GM21390 (cell line): ENCODE results near the gene PADI2.
"Not testable (repeated sequence)": the region's sequence is repeated elsewhere in the genome, so short reads cannot be mapped to it uniquely, and the experiment has no call there.

ENCODE experiments used
- ATAC-seq: cut with Tn5 transposase; IDR thresholded peaks from one replicate; pipeline ENCODE4 v1.9.1; 2021; ENCODE audit not compliant: unreplicated experiment

The PADI2 gene

DNA sequence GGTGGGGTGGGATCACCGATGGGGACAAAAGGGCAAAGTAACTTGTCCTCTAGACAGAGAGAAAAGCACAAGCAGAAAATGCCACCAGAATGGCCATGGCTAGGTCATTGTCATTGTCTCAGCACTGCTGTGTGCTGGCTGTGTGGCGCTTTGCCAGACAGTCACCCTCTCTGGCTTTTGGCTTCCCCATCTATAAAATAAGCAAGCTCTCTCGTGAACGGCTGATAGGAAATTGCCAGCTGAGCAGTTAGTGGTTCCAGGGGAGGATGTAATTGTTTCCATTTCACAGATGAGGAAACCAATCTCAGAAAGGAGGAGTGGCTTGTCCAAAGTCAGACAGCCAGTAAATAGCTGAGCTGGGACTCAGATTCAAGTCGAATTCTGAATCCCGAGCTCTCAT, 32.5 kb downstream of the PADI2 start:
- no peak for ATAC-seq

DNA sequence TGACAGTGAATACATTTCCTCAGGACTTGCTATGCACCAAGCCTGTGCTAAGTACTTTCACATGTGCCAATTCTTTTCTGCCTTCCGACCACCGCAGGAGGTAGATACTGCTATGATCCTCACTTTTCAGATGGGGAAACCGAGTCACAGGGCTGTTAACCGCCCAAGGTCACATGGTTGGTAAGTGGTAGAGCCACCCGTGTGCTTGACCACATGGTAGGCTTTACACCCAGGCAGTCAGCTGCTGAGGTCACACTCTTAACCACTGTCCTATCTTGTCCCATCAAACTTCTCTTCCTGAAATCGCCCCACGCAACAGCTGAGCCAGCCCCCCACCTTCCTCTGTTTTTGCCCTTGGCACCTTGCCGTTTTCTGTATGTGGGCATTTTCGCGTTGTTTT, 34.5 kb downstream of the PADI2 start:
- ATAC-seq, result no peak

- no peak for ATAC-seq
Observed at GRCh38 chr1:17082761-17083160, 36.5 kb downstream of the PADI2 start.

DNA sequence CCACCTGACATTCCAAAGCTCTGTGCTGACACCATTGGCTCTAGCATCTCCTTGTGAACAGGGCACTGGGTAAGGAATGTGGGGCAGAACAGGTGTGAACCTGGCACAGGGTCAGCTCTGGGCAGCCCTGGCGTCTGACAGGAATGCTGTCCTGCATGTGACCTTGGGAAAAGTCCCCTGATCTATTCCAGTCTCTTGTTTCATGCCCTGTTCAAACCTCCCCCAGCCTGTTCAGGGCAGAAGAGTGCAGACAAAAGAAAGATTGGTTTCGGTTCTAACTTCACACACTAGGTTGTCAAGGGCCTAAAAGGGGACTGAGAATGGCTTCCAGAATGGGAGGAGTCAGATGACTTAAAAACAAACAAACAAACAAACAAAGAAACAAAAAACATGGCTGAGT, 37.8 kb downstream of the PADI2 start:
- no peak for ATAC-seq

DNA sequence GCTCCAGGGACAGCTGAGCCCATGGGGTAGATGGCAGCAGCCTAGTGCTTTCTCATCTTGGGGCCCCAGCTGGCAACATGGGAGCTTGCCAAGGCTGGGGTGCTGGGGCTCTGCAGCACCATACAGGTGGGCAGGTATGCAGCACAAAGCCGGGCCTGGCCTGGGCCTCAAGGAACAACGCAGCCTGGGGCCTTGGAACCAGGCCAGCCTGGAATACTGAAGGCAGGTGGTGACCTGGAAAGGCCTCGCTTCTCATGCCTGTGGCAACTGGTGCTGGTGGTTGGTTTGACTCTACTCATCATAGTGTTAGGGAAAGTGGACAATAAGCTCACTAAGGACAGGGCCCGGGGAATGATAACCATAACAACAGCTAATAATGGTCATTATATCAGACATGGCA, 38.4 kb downstream of the PADI2 start:
- ATAC-seq, result no peak

- ATAC-seq, result no peak
Observed at GRCh38 chr1:17080085-17080759, 39.0 kb downstream of the PADI2 start.

GRCh38 chr1:17078991-17079868, 40.0 kb downstream of the PADI2 start:
- ATAC-seq, result no peak

DNA sequence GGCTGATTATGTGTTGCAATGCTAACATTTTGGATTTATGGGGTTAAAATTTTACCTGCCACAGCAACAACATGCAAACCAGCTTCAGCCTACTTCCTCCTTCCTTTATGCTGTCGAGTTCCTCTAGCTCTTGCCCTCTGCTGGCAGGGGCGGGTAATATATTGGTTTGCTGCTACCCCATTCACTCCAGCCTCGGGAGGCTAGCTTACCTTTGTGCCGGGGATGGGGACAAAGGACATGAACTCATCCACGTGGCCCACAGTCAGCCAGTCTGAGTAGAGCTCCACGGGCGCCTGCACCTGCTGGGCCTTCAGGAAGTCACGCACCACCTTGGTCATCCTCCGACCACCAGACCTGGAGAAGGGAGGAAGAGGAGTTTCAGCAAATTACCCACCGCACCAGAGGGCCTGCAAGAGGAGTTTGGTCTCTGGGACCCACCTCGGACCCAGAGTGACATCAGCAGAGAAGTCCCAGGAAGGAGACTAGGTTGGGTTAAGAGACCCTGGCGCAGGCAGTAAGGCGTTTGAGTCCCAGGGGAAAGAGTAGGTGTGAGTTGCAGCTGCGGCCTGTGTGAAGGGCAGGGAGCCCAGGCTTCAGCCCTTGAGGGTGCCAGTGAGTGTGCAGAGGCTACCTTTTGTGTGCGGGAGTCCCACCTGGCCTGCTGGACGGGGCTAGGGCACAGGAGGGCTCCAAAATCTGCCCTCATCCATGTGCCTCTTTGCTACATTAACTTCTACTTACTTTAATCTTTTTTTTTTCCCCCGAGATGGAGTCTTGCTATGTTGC, 43.6 kb downstream of the PADI2 start:
- ATAC-seq, result no peak

DNA sequence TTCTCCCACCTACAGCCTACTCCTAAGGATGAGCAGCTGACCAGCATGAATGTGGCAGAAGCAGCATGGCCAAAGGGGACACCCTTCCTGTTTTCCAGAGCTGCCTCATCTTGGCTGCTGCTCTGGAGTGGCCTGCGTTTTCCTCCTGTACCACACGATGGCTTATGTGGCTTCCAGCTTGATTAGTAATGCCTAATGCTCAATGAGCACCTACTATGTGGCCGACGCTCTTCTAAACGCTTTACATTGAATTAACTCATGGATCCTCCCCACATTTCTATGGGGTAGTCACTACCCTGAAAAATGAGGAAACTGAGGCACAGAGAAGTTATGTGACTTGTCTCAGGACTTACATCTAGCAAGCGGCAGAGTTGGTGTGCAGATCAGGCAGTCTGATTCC, 47.5 kb downstream of the PADI2 start:
- no peak for ATAC-seq

- ATAC-seq, result no peak
Observed at GRCh38 chr1:17070163-17070525, 49.1 kb downstream of the PADI2 start.

DNA sequence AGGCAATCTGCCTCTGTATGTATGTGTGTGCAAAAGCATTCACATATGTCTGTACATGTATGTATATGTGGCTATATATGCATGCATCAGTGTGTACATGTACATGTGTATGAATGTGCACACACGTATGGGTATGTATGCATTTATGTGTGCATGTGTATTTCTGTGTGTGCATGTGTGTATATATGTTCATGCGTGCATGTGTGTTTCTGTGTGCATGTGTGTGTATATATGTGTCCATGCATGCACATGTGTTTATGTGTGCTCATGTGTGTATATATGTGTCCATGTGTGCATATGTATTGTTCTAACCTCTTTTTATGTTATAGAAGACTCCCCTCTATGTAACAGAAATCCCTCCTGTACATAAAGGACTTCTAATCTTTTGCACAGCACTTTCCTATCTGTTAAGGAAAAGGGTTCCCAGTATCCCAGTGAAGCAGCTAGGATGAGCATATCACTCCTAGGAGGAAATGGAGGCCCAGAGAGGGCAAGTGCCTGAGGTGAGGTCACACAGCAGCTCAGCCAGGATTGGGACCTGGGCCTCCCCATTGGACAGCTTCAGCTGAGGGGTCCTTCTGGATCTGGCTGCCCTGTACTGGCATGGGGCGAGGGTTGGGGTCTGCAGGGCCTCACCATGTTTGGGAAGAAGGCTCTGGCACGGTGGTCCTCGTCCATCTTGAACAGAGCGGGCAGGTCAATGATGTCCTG, 49.6 kb downstream of the PADI2 start:
- no peak for ATAC-seq

GRCh38 chr1:17068789-17069188, 50.5 kb downstream of the PADI2 start:
- ATAC-seq, result no peak

- ATAC-seq, result no peak
Observed at GRCh38 chr1:17067465-17068240, 51.6 kb downstream of the PADI2 start.

- no peak for ATAC-seq
Observed at GRCh38 chr1:17067069-17067426, 52.2 kb downstream of the PADI2 start.

- no peak for ATAC-seq
Observed at GRCh38 chr1:17066361-17067068, 52.7 kb downstream of the PADI2 start.

- no peak for ATAC-seq
Observed at GRCh38 chr1:17065666-17066065, 53.6 kb downstream of the PADI2 start.

DNA sequence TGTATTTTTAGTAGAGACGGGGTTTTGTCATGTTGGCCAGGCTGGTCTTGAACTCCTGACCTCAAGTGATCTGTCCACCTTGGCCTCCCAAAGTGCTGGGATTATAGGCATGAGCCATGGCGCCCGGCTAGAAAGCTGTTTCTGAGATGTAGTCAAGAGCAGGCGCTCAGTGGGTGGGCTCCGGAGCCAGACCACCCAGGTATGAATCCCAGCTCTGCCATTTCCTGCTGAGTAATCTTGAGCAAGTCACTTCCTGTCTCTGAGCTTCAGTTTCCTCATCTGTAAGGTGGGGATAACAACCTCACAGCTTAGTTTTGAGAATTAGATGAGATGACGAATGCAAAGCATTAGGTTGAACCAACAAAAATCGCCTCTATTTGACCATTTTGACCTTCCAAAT, 56.5 kb downstream of the PADI2 start:
- not testable (repeated sequence) for ATAC-seq

DNA sequence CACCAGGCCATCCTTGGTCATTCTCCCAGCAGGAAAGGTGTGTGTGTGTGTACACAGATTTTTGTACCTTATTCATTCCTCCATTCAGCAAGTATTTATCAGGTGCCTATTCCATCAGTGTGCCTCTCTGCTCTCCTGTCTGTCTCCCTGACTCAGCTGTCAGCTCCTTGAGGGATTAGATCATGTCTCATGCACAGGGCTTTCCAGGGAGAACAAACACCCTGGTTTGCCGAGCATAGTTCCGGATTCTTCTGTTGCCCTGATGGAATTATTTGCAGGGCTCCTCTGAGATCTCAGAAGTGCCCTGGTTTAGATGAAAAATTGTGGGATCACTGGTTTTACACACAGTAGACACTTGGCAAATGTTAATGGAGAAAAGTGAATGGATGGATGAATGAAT, 57.4 kb downstream of the PADI2 start:
- ATAC-seq, result no peak

DNA sequence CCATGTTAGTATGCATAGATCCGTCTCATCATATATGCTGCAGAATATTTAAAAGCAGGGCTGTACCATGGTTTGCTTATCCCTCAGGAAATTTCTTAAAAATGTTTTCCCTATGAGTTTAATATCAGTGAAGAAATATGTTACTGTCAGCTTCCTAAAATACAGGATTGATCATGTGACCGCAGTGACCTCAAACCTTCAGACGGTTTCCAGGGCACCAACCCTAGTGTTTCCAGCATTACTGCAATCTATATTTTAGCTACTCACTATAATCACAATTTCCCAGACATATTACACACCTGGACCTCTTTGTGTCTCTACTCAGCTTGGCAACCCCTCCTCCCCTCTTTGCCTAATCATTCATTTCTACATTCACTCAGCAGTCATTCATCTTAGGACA, 57.8 kb downstream of the PADI2 start:
- no peak for ATAC-seq

- no peak for ATAC-seq
Observed at GRCh38 chr1:17060306-17060749, 58.9 kb downstream of the PADI2 start.
